ENCODE data around the gene PIGU.

DNA sequence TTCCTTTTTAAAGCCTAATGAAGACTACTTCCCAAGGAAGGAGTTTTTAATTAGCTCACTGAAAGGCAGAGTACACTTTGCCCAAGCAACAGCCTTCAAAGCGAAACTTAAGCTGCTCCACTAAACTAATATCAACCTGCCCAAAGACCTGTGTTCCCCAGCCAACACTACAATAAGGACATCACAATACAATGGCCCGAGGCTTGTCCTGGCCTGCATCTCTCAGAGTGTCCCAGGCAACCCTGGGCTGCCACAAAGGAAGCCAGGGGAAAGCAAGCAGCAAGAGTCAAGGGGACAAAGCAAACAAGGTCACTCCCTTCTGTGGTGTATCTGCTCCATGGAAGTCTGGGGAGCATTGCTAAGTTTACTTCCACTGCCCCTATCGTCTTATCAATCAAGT is 52.3 kb downstream of the PIGU start:
- TF ChIP-seq, protein P1, sequence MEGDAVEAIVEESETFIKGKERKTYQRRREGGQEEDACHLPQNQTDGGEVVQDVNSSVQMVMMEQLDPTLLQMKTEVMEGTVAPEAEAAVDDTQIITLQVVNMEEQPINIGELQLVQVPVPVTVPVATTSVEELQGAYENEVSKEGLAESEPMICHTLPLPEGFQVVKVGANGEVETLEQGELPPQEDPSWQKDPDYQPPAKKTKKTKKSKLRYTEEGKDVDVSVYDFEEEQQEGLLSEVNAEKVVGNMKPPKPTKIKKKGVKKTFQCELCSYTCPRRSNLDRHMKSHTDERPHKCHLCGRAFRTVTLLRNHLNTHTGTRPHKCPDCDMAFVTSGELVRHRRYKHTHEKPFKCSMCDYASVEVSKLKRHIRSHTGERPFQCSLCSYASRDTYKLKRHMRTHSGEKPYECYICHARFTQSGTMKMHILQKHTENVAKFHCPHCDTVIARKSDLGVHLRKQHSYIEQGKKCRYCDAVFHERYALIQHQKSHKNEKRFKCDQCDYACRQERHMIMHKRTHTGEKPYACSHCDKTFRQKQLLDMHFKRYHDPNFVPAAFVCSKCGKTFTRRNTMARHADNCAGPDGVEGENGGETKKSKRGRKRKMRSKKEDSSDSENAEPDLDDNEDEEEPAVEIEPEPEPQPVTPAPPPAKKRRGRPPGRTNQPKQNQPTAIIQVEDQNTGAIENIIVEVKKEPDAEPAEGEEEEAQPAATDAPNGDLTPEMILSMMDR (IDR thresholded peaks at IDR 0.05; ENCODE audit: low read depth, low read length), result no peak
- no peak for TF ChIP-seq POLR2A (IDR thresholded peaks at IDR 0.05; ENCODE audit: extremely low read depth, insufficient read length)
- no peak for TF ChIP-seq MYC (IDR thresholded peaks at IDR 0.05; ENCODE audit: low read depth, low read length)
